ENCODE measurements around the gene TSPEAR.

Gene TSPEAR

GRCh38 chr21:44508711-44509445 lies 202.5 kb downstream of the TSPEAR start:
- H3K9me3 ChIP-seq (ENCODE audit: insufficient read depth, low read length) = no peaks in the 10 kb centered on the region
- TF ChIP-seq CTCF (IDR thresholded peaks at IDR 0.05; ENCODE audit: insufficient read depth, low read length, poor library complexity, severe bottlenecking) (no peak), EZH2phosphoT487 (conservative IDR thresholded peaks at IDR 0.05; ENCODE audit: low read length) (no peak)
- no peak overlapping the region for H3K4me2 ChIP-seq (ENCODE audit: low read depth, low read length, poor library complexity, severe bottlenecking)
- H3K27ac ChIP-seq (ENCODE audit: low read depth, low read length) = no peak overlapping the region
- no peaks in the 10 kb centered on the region for H3K36me3 ChIP-seq (ENCODE audit: low read length)
- H2AFZ ChIP-seq (ENCODE audit: low read depth, low read length, severe bottlenecking) = no peak overlapping the region
- H3K9me2 ChIP-seq (replicated peaks; ENCODE audit: insufficient read depth, low read length) = no peaks in the 10 kb centered on the region
- no peak overlapping the region for H3K9ac ChIP-seq (ENCODE audit: low read length)
- no peaks in the 10 kb centered on the region for H3F3A ChIP-seq (ENCODE audit: insufficient read depth)
- H4K20me1 ChIP-seq (ENCODE audit: low read depth, low read length) = no peaks in the 10 kb centered on the region
- no peak overlapping the region for H3K4me3 ChIP-seq (ENCODE audit: insufficient read depth, low read length, poor library complexity, severe bottlenecking)
- no peaks in the 10 kb centered on the region for H3K27me3 ChIP-seq (ENCODE audit: low read length)
- H3K79me2 ChIP-seq (ENCODE audit: insufficient read depth, low read length) = no peaks in the 10 kb centered on the region

DNA sequence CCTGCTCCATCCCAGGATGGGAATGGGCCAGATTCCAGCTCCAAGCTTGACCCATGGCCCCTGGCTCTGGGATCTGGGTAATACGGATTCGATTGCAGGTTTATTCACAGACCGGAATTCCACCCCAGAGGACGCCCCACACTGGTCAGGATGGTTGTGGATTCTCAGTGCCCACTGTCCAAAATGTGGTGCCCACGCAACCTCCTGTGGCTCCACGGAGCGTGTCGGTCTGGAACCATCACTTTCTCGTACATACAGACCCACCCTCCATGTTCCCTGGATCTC lies 203.0 kb downstream of the TSPEAR start:
- TF ChIP-seq CTCF (IDR thresholded peaks at IDR 0.05; ENCODE audit: insufficient read depth, low read length, poor library complexity, severe bottlenecking) (no peak), EZH2phosphoT487 (conservative IDR thresholded peaks at IDR 0.05; ENCODE audit: low read length) (no peak)
- Histone ChIP-seq H3K79me2 (ENCODE audit: insufficient read depth, low read length) (no peaks in the 10 kb centered on the region), H3K27ac (ENCODE audit: low read depth, low read length) (no peak overlapping the region), H3F3A (ENCODE audit: insufficient read depth) (no peaks in the 10 kb centered on the region), H3K4me2 (ENCODE audit: low read depth, low read length, poor library complexity, severe bottlenecking) (no peak overlapping the region), H2AFZ (ENCODE audit: low read depth, low read length, severe bottlenecking) (no peak overlapping the region), H3K36me3 (ENCODE audit: low read length) (no peaks in the 10 kb centered on the region), H3K4me3 (ENCODE audit: insufficient read depth, low read length, poor library complexity, severe bottlenecking) (no peak overlapping the region), H4K20me1 (ENCODE audit: low read depth, low read length) (no peaks in the 10 kb centered on the region), H3K9me2 (replicated peaks; ENCODE audit: insufficient read depth, low read length) (no peaks in the 10 kb centered on the region), H3K27me3 (ENCODE audit: low read length) (no peaks in the 10 kb centered on the region), H3K9ac (ENCODE audit: low read length) (no peak overlapping the region), H3K9me3 (ENCODE audit: insufficient read depth, low read length) (no peaks in the 10 kb centered on the region)

DNA sequence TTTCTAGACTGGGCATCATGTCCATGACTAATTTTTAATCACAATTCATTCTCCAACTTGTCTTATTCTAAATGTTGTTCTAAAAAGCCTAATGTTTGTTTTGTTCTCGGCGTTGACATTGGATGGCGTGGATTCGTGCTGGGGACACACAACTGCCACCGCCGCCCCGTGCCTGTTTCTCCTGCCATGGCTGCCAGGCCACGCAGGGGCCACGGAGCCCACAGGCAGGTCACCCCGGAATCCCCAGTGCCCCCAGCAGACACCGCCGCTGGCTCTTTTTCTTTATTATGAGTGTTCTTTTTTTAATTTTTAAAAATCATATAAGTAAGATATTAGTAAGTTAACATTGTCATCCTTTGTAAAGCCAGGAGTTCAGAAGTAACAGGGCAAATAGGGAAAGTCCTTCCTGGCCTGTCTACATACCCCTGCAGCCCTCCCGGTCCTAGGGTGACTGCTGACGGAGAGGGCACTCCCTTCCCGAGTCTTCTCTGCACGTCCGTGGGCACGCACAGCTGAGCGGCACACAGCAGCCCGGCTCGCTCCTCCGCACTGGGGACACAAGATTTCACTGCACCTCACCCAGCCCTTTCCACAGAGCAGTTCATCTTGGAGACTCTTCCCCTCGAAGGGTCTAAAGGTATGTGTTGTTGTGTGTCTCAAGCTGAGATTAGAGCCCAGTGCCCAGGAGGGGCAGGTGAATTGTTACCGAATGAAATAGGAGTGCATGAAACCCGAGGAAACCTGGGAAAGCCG lies 203.5 kb downstream of the TSPEAR start:
- H3K9ac ChIP-seq (ENCODE audit: low read length) = no peak overlapping the region
- no peak overlapping the region for H3K4me2 ChIP-seq (ENCODE audit: low read depth, low read length, poor library complexity, severe bottlenecking)
- no peaks in the 10 kb centered on the region for H3K36me3 ChIP-seq (ENCODE audit: low read length)
- H3K9me2 ChIP-seq (replicated peaks; ENCODE audit: insufficient read depth, low read length) = no peaks in the 10 kb centered on the region
- no peaks in the 10 kb centered on the region for H3K27me3 ChIP-seq (ENCODE audit: low read length)
- H3K79me2 ChIP-seq (ENCODE audit: insufficient read depth, low read length) = no peaks in the 10 kb centered on the region
- H4K20me1 ChIP-seq (ENCODE audit: low read depth, low read length) = no peaks in the 10 kb centered on the region
- H2AFZ ChIP-seq (ENCODE audit: low read depth, low read length, severe bottlenecking) = no peak overlapping the region
- no peaks in the 10 kb centered on the region for H3F3A ChIP-seq (ENCODE audit: insufficient read depth)
- no peak for TF ChIP-seq EZH2phosphoT487 (conservative IDR thresholded peaks at IDR 0.05; ENCODE audit: low read length)
- no peak for TF ChIP-seq CTCF (IDR thresholded peaks at IDR 0.05; ENCODE audit: insufficient read depth, low read length, poor library complexity, severe bottlenecking)
- H3K9me3 ChIP-seq (ENCODE audit: insufficient read depth, low read length) = no peaks in the 10 kb centered on the region
- no peak overlapping the region for H3K27ac ChIP-seq (ENCODE audit: low read depth, low read length)
- no peak overlapping the region for H3K4me3 ChIP-seq (ENCODE audit: insufficient read depth, low read length, poor library complexity, severe bottlenecking)

Measured in SU-DHL-6 (cell line).